PC-3 (cell line): Measurements from ENCODE around the gene DHDDS. TPM values are rescaled to one million over a fixed set of nuclear protein-coding genes. Genes with fewer than 3 reads are reported as not detected.

Source experiments
- ATAC-seq: fragments of 200-7000 bp; cut with Tn5 transposase; 2 replicates; pipeline ENCODE4 v1.9.1; 2020; ENCODE audit warnings: mild to moderate bottlenecking, moderate library complexity
- BruUV-seq: library from RNA; stranded (reverse); fragments of 400-500 nt; replicated peaks from 2 replicates; lab custom pipeline; 2021; lab: Mats Ljungman, UMichigan
- CTCF ChIA-PET: fragments of 300-600 bp; sonication (Branson Sonifier 250); formaldehyde crosslinking; loops from one replicate; lab custom pipeline; 2022; ENCODE audit warnings: antibody characterized with exemption; lab: Charles Lee
- POLR2A ChIA-PET: fragments of 300-600 bp; sonication (Branson Sonifier 250); formaldehyde crosslinking; loops from one replicate; lab custom pipeline; 2022; ENCODE audit warnings: antibody characterized with exemption; ENCODE audit not compliant: unreplicated experiment; lab: Charles Lee
- DNase-seq: peaks from one replicate; pipeline ENCODE4 v3.0.0-alpha.2; 2015
- H2AFZ ChIP-seq: fragments of 300-600 bp; sonication (generic); 2 replicates; pipeline ENCODE4 v1.6.0; 2016; ENCODE audit warnings: antibody characterized with exemption, low read length
- H3F3A ChIP-seq: fragments of 300-600 bp; sonication (generic); one replicate; pipeline ENCODE4 v1.6.0; 2017; ENCODE audit warnings: antibody characterized with exemption, low read length, control low read depth, mild to moderate bottlenecking; ENCODE audit not compliant: unreplicated experiment
- H3K27ac ChIP-seq: fragments of 300-600 bp; sonication (generic); 2 replicates; pipeline ENCODE4 v1.5.1; 2016; ENCODE audit warnings: mild to moderate bottlenecking, low read length
- H3K27me3 ChIP-seq: fragments of 300-600 bp; sonication (generic); 2 replicates; pipeline ENCODE4 v1.6.1; 2016; ENCODE audit warnings: low read length, mixed read lengths
- H3K36me3 ChIP-seq: fragments of 300-600 bp; sonication (generic); 2 replicates; pipeline ENCODE4 v1.6.1; 2016; ENCODE audit warnings: low read depth, mixed run types, low read length, mixed read lengths
- H3K4me1 ChIP-seq: fragments of 300-600 bp; sonication (generic); 2 replicates; pipeline ENCODE4 v1.5.1; 2016; ENCODE audit warnings: low read length; ENCODE audit not compliant: insufficient read depth
- H3K4me2 ChIP-seq: fragments of 300-600 bp; sonication (generic); 2 replicates; pipeline ENCODE4 v1.6.0; 2016; ENCODE audit warnings: low read length
- H3K4me3 ChIP-seq: fragments of 300-600 bp; sonication (generic); 2 replicates; pipeline ENCODE4 v1.5.1; 2016; ENCODE audit warnings: mild to moderate bottlenecking, low read length, mixed read lengths
- H3K79me2 ChIP-seq: fragments of 300-600 bp; sonication (generic); 2 replicates; pipeline ENCODE4 v1.6.1; 2017; ENCODE audit warnings: low read length, mixed read lengths
- H3K9ac ChIP-seq: fragments of 300-600 bp; sonication (generic); 2 replicates; pipeline ENCODE4 v1.6.0; 2016; ENCODE audit warnings: mild to moderate bottlenecking, low read length
- H3K9me2 ChIP-seq: fragments of 300-600 bp; sonication (generic); replicated peaks from 2 replicates; pipeline ENCODE4 v1.6.1; 2016; ENCODE audit warnings: mixed run types, low read length, mixed read lengths
- H3K9me3 ChIP-seq: fragments of 300-600 bp; sonication (generic); 2 replicates; pipeline ENCODE4 v1.6.1; 2016; ENCODE audit warnings: low read length, mixed read lengths
- H4K20me1 ChIP-seq: fragments of 300-600 bp; sonication (generic); 2 replicates; pipeline ENCODE4 v1.6.1; 2016; ENCODE audit warnings: low read length, mixed read lengths
- CTCF ChIP-seq: fragments of 300-600 bp; sonication (generic); conservative IDR thresholded peaks from 2 replicates; pipeline ENCODE4 v1.5.1; 2017; ENCODE audit warnings: antibody characterized with exemption, low read depth, mild to moderate bottlenecking, low read length
- EZH2 ChIP-seq: fragments of 300-600 bp; sonication (generic); IDR thresholded peaks from one replicate; pipeline ENCODE4 v1.6.1; 2017; ENCODE audit warnings: antibody characterized with exemption, mild to moderate bottlenecking, low read length; ENCODE audit not compliant: unreplicated experiment
- EZH2phosphoT487 ChIP-seq: fragments of 300-600 bp; sonication (generic); IDR thresholded peaks from 2 replicates; pipeline ENCODE4 v1.6.1; 2018; ENCODE audit warnings: mild to moderate bottlenecking, antibody characterized with exemption, low read length, borderline replicate concordance
- intact Hi-C: fragments of 100-400 bp; cut with micrococcal nuclease; formaldehyde crosslinking; loops from 2 replicates; pipeline ENCODE4 v1.9.0; 2023
- total RNA-seq: library from RNA; depleted of rRNA; stranded (reverse); fragments of >200 nt; gene quantifications from 2 replicates; pipeline ENCODE4 v1.2.3, GENCODE V29; 2014

DHDDS gene
- total RNA-seq, 1 experiment from 2014 or later: 49.6 TPM

- POLR2A ChIA-PET: interaction anchor here (0.6 kb wide), 1 partner anchor 37 kb away, joined by 5 read pairs; no protein-coding TSS in a partner anchor
- Histone ChIP-seq H2AFZ (no peak overlapping the region), H3K4me3 (peak overlapping the region; percentile 96), H3K4me1 (peaks cover 29% of the 10 kb centered on the region), H3K9ac (no peak overlapping the region), H3K27ac (no peak overlapping the region), H3K9me2 (no peaks in the 10 kb centered on the region), H3K27me3 (no peaks in the 10 kb centered on the region), H3F3A (peaks cover 5% of the 10 kb centered on the region), H3K9me3 (no peaks in the 10 kb centered on the region), H3K79me2 (peaks cover 23% of the 10 kb centered on the region), H4K20me1 (peaks cover 27% of the 10 kb centered on the region), H3K4me2 (peak overlapping the region; percentile 100), H3K36me3 (peaks cover 32% of the 10 kb centered on the region)
- intact Hi-C loops: no loop called here
- BruUV-seq: no TSS peak
- TF ChIP-seq EZH2: no peak
- no peak for TF ChIP-seq CTCF
- TF ChIP-seq EZH2phosphoT487: no peak
- CTCF ChIA-PET: interaction anchor here (1.0 kb wide), 2 partner anchors 30 to 54 kb away, joined by 3 to 4 read pairs; no protein-coding TSS in a partner anchor
- DNase-seq (peak; percentile 15), ATAC-seq (no peak)
These were observed 38.9 kb downstream of the DHDDS start for GRCh38 chr1:26470878-26471497.

DNA sequence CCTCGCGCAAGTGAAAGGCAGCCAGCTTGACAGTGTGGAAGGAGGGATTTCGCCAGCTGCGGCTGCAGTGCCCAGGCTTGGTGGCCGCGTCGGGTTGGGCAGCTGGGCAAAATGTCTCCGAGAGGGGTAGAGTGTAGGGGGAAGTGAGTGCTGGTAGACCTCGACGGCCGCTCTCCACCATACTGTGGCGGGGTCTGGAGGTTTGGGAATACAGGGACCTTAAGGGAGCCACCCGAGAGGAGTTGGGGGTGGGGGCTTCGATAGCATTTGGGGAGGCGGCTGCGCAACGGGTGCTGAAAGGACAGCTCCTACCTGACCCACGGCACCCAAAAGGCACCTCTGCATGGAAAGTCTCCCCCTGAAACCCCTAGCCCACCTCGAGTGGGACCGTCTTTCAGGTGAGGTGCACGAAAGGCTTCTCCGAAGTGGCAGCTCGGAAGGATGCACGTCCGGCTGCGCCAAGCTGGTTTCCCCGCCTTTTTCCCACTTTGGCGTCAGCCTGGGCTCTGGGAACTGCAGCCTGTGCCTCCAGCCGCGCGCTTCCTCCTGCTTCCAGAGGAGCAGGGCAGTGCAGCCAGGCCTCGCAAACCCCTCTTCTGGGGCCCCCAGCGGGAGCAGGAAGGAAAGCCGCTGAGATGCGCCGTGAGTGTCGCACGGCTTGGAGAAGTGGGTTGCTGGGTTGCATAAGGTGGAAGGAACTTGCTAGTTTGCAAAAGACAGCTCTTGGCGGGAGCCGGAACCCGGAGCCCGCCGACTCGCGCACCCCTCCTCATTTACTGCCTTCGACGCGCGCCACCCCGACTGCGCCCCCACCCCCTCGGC, 39.6 kb downstream of the DHDDS start:
- H3K4me1 ChIP-seq: peaks cover 29% of the 10 kb centered on the region
- H3K79me2 ChIP-seq: peaks cover 25% of the 10 kb centered on the region
- no peaks in the 10 kb centered on the region for H3K9me2 ChIP-seq
- H3K4me2 ChIP-seq: peak overlapping the region; percentile 100
- H4K20me1 ChIP-seq: peaks cover 32% of the 10 kb centered on the region
- H3F3A ChIP-seq: peaks cover 5% of the 10 kb centered on the region
- peak overlapping the region; percentile 51 for H2AFZ ChIP-seq
- intact Hi-C loops: no loop called here
- no peaks in the 10 kb centered on the region for H3K9me3 ChIP-seq
- CTCF ChIA-PET: interaction anchor here (0.7 to 1.0 kb wide), 2 partner anchors 29 to 234 kb away, joined by 3 read pairs; no protein-coding TSS in a partner anchor
- H3K4me3 ChIP-seq: peak overlapping the region; percentile 96
- POLR2A ChIA-PET: interaction anchor here (0.6 kb wide), 2 partner anchors 33 to 38 kb away, joined by 3 to 5 read pairs; no protein-coding TSS in a partner anchor
- H3K9ac ChIP-seq: peak overlapping the region; percentile 100
- peak overlapping the region; percentile 44; the same call in 1 of the 2 replicates for H3K27ac ChIP-seq
- H3K36me3 ChIP-seq: peaks cover 32% of the 10 kb centered on the region
- peak; percentile 59 for DNase-seq
- peak; percentile 39 for ATAC-seq
- H3K27me3 ChIP-seq: no peaks in the 10 kb centered on the region
- TF ChIP-seq CTCF (no peak), EZH2phosphoT487 (no peak), EZH2 (no peak)
- TSS peak; percentile 45 for BruUV-seq
